Testis (tissue), 2 donors: ENCODE data around the gene CALB2.

ENCODE experiments used
- POLR2A ChIP-seq: fragments of 450-650 bp; IDR thresholded peaks from one replicate; pipeline ENCODE4 v1.6.1; 2017; ENCODE audit warnings: antibody characterized with exemption, mild to moderate bottlenecking, moderate library complexity
- TF ChIP-seq, protein P1 (sequence below), 3 experiments: fragments of 450-650 bp in 2 of 3; fragments of 200-600 bp in 1 of 3; sonication (generic) in 1 of 3; IDR thresholded peaks; one replicate each; pipeline ENCODE4 v1.5.1; 2016 to 2019; ENCODE audit warnings: antibody characterized with exemption in 3 of 3, mild to moderate bottlenecking in 2 of 3, moderate library complexity in 1 of 3

GRCh38 chr16:71428883-71429282, 70.4 kb downstream of the CALB2 start:
- TF ChIP-seq, protein P1, sequence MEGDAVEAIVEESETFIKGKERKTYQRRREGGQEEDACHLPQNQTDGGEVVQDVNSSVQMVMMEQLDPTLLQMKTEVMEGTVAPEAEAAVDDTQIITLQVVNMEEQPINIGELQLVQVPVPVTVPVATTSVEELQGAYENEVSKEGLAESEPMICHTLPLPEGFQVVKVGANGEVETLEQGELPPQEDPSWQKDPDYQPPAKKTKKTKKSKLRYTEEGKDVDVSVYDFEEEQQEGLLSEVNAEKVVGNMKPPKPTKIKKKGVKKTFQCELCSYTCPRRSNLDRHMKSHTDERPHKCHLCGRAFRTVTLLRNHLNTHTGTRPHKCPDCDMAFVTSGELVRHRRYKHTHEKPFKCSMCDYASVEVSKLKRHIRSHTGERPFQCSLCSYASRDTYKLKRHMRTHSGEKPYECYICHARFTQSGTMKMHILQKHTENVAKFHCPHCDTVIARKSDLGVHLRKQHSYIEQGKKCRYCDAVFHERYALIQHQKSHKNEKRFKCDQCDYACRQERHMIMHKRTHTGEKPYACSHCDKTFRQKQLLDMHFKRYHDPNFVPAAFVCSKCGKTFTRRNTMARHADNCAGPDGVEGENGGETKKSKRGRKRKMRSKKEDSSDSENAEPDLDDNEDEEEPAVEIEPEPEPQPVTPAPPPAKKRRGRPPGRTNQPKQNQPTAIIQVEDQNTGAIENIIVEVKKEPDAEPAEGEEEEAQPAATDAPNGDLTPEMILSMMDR (IDR thresholded peaks at IDR 0.05), result no peak
- no peak for TF ChIP-seq POLR2A
